HL-60 (cell line): ENCODE measurements around the gene QSOX1.

ENCODE experiments used
- DNase-seq, 2 experiments: peaks; one replicate each; pipeline ENCODE4 v3.0.0-alpha.2; 2010 to 2020; ENCODE audit warnings: low read depth in 1 of 2, low spot score in 1 of 2
- H3K27ac ChIP-seq: fragments of 250-450 bp; sonication (Bioruptor Pico); replicated peaks from 2 replicates; pipeline ENCODE4 v1.5.1; 2020; ENCODE audit warnings: mild to moderate bottlenecking, moderate library complexity
- H3K27me3 ChIP-seq: fragments of 250-450 bp; sonication (Bioruptor Pico); 2 replicates; pipeline ENCODE4 v1.5.1; 2021; ENCODE audit warnings: mild to moderate bottlenecking, moderate library complexity; ENCODE audit not compliant: insufficient read depth, poor library complexity, severe bottlenecking
- H3K4me3 ChIP-seq: replicated peaks from 2 replicates; pipeline ENCODE4 v1.5.1; 2011; ENCODE audit warnings: mild to moderate bottlenecking, control low read depth, low read length; ENCODE audit not compliant: insufficient read depth
- GABPA ChIP-seq: IDR thresholded peaks from 2 replicates; pipeline ENCODE4 v1.6.1; 2012; ENCODE audit warnings: low read depth
- POLR2AphosphoS5 ChIP-seq: IDR thresholded peaks from 2 replicates; pipeline ENCODE4 v1.6.1; 2012; ENCODE audit warnings: low read depth
- SPI1 ChIP-seq: IDR thresholded peaks from 2 replicates; pipeline ENCODE4 v1.6.1; 2012; ENCODE audit warnings: low read depth, mild to moderate bottlenecking, borderline replicate concordance
- TF ChIP-seq, protein P1 (sequence below): IDR thresholded peaks from 2 replicates; pipeline ENCODE4 v1.6.1; 2012; ENCODE audit warnings: low read depth; ENCODE audit not compliant: insufficient replicate concordance
- TF ChIP-seq, protein P2 (sequence below): IDR thresholded peaks from one replicate; pipeline ENCODE4 v1.5.1; 2011; ENCODE audit warnings: low read length, control low read depth, inconsistent platforms; ENCODE audit not compliant: insufficient read depth

The QSOX1 gene

DNA sequence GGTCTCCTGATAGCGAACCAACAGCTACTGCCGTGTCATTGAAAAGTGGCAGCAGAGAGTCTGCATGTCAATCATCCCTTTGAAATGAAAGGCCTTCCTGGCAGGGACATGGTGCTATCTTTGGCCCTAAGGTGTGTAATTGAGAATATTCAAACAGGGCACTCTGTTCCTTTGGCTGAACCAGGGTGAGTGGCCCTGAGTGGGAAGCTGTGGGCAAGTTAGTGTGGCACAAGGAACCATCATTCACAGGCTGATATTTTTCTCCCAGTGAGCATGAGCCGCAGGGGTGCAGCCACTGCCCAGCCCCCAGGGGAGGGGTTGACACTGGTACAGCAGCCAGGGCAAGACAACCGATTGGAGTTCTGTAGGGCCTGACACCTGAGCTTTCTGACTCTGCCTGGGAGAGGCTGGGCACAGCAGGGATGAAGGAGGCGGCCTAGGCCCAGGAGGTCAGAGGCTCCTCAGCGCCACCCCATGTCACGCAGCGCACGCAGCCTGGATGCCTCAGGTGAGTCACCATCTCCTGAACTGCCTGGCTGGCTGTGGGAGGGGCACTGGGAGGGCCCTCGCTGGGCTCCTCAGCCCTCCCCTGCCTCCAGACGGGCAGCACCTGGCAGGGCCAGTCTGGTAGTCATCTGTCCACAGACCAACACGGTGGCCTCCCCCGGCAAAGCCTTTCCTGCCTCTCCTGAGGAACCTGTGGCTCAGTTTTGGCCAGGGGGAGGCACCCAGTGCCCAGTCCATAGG, 13.2 kb downstream of the QSOX1 start:
- Histone ChIP-seq H3K27me3 (no peaks in the 10 kb centered on the region), H3K4me3 (no peak overlapping the region), H3K27ac (no peak overlapping the region)
- no peak for DNase-seq
- no peak for TF ChIP-seq POLR2AphosphoS5
- no peak for TF ChIP-seq SPI1
- TF ChIP-seq, protein P1, sequence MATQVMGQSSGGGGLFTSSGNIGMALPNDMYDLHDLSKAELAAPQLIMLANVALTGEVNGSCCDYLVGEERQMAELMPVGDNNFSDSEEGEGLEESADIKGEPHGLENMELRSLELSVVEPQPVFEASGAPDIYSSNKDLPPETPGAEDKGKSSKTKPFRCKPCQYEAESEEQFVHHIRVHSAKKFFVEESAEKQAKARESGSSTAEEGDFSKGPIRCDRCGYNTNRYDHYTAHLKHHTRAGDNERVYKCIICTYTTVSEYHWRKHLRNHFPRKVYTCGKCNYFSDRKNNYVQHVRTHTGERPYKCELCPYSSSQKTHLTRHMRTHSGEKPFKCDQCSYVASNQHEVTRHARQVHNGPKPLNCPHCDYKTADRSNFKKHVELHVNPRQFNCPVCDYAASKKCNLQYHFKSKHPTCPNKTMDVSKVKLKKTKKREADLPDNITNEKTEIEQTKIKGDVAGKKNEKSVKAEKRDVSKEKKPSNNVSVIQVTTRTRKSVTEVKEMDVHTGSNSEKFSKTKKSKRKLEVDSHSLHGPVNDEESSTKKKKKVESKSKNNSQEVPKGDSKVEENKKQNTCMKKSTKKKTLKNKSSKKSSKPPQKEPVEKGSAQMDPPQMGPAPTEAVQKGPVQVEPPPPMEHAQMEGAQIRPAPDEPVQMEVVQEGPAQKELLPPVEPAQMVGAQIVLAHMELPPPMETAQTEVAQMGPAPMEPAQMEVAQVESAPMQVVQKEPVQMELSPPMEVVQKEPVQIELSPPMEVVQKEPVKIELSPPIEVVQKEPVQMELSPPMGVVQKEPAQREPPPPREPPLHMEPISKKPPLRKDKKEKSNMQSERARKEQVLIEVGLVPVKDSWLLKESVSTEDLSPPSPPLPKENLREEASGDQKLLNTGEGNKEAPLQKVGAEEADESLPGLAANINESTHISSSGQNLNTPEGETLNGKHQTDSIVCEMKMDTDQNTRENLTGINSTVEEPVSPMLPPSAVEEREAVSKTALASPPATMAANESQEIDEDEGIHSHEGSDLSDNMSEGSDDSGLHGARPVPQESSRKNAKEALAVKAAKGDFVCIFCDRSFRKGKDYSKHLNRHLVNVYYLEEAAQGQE: no peak
- TF ChIP-seq, protein P2, sequence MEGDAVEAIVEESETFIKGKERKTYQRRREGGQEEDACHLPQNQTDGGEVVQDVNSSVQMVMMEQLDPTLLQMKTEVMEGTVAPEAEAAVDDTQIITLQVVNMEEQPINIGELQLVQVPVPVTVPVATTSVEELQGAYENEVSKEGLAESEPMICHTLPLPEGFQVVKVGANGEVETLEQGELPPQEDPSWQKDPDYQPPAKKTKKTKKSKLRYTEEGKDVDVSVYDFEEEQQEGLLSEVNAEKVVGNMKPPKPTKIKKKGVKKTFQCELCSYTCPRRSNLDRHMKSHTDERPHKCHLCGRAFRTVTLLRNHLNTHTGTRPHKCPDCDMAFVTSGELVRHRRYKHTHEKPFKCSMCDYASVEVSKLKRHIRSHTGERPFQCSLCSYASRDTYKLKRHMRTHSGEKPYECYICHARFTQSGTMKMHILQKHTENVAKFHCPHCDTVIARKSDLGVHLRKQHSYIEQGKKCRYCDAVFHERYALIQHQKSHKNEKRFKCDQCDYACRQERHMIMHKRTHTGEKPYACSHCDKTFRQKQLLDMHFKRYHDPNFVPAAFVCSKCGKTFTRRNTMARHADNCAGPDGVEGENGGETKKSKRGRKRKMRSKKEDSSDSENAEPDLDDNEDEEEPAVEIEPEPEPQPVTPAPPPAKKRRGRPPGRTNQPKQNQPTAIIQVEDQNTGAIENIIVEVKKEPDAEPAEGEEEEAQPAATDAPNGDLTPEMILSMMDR: no peak
- TF ChIP-seq GABPA: no peak

DNA sequence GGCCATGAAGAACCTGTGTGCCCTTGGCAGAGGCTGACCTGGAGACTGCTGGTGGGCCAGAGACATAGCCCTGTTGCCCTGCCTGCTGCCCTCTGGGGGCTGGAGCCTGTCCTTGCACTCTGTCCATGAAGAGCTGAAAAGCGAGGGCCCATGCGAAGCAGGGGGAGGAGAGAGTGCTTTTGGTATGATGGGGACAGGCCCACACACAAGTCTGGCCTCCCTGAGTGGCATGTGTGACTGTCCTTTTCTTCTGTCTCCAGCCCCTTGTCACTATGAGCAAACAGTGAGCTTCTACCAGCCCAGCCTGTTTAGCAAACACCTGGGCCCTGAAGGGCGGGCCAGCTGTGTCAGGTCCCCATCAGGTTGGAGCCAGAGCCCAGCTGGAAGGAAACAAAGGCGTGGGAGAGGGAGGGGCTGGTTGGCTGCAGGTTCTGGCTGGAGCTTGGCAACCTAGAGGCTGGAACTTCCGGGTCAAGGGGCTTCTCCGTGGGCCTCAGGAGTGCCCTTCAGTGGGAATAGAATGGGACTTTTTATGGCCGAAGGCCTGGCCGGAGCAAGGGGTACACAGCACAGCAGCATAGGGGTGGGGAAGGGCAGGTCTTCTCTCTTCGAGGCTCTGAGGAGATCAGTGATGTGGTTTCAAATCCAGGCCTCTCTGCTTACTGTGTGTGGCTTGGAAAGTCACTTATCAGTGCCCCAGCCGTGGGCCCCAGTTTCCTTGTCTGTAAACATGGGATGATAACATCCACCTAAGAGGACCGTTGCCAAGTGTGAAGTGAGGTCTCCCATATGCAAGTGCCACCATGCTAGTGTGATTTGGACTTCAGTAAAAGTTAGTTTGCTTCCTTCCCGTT, 14.3 kb downstream of the QSOX1 start:
- Histone ChIP-seq H3K27ac (no peak overlapping the region), H3K4me3 (no peak overlapping the region), H3K27me3 (no peaks in the 10 kb centered on the region)
- no peak for TF ChIP-seq SPI1
- TF ChIP-seq, protein P2: no peak
- TF ChIP-seq POLR2AphosphoS5: no peak
- no peak for TF ChIP-seq GABPA
- TF ChIP-seq, protein P1: no peak
- DNase-seq: peak in 1 of 2 experiments; percentile 42

DNA sequence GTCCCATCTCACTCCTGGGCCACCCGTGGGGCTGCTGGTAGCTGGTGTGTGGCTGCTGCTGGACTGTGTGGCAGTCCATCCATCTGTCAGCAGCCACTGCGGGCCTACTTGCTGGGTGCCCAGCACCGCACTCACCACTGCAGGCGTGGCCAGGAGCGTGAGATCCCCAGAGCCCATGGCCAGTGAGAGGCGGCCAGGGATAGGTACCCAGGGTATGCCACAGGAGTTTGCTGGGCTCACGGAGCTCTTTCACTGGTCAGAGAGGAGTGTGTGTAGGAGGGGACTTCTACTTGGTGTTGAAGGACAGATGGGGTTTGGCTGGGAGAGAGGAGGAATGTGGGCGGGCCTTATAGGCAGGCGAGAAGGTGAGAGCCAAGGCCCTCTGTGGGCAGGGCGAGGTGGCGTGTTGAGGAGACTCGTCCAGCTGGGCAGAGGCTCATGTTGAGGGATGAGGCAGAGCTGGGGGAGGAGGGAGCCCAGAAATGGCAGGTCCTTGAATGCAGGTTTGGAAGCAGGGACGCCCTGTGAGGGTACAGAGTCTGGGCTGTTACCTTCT, 15.0 kb downstream of the QSOX1 start:
- no peak for DNase-seq
- TF ChIP-seq, protein P1: no peak
- no peak for TF ChIP-seq POLR2AphosphoS5
- no peak for TF ChIP-seq GABPA
- no peak for TF ChIP-seq SPI1
- Histone ChIP-seq H3K4me3 (no peak overlapping the region), H3K27ac (no peak overlapping the region), H3K27me3 (no peaks in the 10 kb centered on the region)
